NCI-H1436 (cell line): ENCODE data around the gene IRF9.

Experiments used
- DNase-seq: peaks from one replicate; lab custom pipeline; 2025; lab: John Stamatoyannopoulos, UW

Gene IRF9

DNA sequence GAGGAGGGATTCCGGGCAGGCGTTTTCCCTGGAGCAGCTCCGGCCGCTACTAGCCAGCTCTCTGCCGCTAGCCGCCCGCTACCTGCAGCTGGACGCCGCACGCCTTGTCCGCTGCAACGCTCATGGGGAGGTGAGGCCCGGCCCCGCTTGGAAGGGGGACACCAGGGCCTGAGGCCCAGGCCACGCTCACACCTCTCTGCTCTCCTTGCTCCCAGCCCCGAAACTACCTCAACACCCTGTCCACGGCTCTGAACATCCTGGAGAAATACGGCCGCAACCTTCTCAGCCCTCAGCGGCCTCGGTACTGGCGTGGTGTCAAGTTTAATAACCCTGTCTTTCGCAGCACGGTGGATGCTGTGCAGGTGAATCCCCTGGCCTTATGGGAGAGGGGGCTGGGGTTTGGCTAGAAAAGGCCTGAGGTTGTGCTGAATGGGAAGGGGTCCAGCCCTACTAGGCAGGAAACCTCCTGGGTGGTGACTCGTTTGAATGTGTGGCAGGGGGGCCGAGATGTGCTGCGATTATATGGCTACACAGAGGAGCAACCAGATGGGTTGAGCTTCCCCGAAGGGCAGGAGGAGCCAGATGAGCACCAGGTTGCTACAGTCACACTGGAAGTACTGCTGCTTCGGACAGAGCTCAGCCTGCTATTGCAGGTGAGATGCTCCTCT lies 13.2 kb upstream of the IRF9 start:
- DNase-seq, result no peak

DNA sequence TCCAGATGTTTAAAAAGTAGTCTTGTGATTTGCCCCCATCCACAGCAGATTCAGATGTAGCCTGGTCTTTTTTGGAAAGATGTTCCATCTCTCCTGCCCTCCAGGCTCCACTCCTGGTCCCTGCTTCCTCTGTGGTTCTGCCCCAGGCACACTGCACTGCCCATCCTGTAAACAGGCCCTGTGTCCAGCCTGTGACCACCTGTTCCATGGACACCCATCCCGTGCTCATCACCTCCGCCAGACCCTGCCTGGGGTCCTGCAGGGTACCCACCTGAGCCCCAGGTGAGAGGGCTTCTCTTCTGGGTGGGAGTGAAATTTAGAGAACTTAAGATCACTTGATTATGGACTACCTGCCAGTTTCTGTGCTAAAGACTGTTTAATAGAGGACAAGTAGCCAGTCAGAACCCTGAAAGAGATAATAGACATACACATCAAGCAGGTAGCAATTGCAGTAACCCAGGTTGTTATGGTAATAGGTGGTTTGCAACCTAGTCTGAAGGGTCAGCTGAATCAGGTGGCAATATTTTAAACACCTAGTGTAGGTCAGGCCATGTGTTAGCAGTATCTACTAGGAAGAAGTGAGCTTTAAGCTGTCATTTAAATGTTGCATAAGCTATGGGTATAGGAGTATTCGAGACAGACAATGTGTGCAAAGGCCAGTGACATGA lies 11.6 kb upstream of the IRF9 start:
- DNase-seq, result no peak

DNA sequence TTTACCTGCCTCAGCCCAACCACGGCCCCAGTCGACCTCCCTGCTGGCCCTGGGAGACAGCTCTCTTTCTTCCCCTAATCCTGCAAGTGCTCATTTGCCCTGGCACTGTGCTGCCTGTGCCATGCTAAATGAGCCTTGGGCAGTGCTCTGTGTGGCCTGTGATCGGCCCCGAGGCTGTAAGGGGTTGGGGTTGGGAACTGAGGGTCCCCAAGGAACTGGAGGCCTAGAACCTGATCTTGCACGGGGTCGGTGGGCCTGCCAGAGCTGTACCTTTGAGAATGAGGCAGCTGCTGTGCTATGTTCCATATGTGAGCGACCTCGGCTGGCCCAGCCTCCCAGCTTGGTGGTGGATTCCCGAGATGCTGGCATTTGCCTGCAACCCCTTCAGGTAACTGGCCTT lies 11.0 kb upstream of the IRF9 start:
- DNase-seq, result no peak

DNA sequence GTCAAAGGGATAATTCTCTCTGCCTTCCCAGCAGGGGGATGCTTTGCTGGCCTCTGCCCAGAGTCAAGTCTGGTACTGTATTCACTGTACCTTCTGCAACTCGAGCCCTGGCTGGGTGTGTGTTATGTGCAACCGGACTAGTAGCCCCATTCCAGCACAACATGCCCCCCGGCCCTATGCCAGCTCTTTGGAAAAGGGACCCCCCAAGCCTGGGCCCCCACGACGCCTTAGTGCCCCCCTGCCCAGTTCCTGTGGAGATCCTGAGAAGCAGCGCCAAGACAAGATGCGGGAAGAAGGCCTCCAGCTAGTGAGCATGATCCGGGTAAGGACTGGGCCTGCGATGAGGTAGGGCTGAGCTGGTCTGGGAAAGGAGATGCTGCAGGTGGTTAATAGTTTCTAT lies 10.5 kb upstream of the IRF9 start:
- DNase-seq, result no peak

DNA sequence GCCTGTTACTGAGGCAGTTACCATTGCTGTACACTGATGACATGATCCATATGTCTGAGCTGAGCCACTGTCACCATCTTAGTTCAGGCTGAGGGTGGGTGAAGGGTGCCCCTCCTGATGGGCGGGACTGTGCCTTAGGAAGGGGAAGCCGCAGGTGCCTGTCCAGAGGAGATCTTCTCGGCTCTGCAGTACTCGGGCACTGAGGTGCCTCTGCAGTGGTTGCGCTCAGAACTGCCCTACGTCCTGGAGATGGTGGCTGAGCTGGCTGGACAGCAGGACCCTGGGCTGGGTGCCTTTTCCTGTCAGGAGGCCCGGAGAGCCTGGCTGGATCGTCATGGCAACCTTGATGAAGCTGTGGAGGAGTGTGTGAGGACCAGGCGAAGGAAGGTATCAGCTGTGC lies 10.1 kb upstream of the IRF9 start:
- DNase-seq, result no peak

DNA sequence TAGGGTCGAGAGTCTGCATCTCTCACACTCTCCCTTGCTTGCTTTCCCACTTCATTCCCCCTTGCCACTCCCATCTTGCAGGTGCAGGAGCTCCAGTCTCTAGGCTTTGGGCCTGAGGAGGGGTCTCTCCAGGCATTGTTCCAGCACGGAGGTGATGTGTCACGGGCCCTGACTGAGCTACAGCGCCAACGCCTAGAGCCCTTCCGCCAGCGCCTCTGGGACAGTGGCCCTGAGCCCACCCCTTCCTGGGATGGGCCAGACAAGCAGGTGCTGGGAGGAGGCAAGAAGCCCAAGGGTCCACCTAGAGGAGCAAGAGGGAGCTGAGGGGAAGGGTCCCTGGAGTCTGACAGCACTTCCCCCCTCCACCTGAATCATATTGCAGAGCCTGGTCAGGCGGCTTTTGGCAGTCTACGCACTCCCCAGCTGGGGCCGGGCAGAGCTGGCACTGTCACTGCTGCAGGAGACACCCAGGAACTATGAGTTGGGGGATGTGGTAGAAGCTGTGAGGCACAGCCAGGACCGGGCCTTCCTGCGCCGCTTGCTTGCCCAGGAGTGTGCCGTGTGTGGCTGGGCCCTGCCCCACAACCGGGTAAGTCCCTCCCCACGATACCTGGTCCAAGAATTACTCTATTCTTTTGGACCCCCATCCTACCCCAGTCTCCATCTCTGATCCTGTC lies 9.5 kb upstream of the IRF9 start:
- no peak for DNase-seq

DNA sequence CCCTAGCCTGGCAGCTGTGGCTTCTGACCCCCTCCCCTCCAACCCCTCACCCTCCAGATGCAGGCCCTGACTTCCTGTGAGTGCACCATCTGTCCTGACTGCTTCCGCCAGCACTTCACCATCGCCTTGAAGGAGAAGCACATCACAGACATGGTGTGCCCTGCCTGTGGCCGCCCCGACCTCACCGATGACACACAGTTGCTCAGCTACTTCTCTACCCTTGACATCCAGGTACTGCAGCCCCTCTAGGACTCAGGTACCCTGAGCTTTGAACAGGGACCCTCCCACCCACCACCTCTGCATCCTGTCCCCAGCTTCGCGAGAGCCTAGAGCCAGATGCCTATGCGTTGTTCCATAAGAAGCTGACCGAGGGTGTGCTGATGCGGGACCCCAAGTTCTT lies 6.0 kb upstream of the IRF9 start:
- DNase-seq, result no peak

DNA sequence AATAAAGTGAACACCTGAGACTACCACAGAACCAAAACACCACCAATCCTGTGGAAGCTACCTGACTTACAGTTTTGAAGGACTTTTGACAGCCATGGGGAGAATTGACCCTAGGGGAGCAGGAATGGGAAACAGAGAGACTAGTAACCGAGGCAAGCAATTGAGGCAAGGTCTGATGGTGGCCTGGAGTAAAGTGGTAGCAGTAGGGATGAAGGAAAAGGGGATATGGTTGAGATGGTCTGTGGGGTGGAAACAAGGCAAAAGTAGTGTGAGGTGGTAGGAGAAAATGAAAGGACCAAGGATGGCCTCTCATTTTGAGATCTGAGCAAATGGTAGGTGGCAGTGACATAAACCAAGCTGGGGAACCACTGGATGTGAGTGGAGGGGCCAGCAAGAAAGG lies 4.2 kb upstream of the IRF9 start:
- no peak for DNase-seq

DNA sequence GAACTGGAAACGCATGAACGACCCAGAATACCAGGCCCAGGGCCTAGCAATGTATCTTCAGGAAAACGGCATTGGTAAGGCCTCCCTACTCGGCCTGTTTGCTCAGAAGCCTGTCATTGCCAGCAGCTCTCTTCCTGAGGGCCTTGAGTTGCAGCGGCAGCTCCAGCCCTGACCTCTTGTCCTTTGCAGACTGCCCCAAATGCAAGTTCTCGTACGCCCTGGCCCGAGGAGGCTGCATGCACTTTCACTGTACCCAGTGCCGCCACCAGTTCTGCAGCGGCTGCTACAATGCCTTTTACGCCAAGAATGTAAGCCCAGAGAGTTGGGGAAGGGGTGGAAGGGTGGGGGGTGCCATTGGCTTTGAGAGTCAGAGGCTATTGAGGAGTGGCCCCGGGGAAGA lies 3.7 kb upstream of the IRF9 start:
- no peak for DNase-seq

DNA sequence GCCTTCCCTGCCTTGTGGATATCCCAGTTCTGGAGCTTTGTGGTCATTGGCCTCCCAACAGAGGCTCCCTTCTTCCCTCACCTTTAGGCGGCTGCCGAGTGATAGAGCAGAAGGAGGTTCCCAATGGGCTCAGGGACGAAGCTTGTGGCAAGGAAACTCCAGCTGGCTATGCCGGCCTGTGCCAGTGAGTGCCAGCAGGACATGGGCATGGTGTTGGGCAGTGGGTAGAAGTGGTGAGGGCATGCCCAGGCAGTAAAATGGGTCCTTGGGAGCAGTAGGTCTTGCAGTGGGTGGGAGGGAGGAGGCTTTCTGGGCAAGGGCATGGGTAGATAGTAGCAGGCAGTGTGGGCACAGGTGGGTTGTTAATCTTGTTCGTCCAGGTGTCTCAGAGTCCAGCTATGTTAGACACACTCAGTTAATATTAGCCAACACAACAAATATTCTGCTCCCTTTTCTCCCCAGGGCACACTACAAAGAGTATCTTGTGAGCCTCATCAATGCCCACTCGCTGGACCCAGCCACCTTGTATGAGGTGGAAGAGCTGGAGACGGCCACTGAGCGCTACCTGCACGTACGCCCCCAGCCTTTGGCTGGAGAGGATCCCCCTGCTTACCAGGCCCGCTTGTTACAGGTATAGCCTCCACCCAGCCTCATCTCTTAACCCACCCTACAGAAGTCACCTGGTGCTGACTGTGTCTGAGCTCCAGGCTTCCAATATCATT lies 1.1 kb upstream of the IRF9 start:
- DNase-seq, result no peak

DNA sequence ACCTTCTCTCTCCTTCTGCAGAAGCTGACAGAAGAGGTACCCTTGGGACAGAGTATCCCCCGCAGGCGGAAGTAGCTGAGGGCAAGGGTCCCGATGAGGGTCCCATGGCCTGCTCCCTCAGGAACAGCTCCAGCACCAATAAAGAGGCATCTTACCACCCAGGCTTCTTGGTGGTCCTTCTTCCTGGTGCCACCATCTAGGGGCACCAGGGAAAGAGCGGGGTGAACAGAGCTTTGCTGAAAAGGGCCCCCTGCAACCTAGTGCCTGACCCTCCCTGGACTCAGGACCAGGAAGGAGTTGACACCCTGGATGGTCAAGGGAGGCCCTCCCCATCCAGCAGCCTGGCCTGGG lies 591 bp upstream of the IRF9 start:
- no peak for DNase-seq

DNA sequence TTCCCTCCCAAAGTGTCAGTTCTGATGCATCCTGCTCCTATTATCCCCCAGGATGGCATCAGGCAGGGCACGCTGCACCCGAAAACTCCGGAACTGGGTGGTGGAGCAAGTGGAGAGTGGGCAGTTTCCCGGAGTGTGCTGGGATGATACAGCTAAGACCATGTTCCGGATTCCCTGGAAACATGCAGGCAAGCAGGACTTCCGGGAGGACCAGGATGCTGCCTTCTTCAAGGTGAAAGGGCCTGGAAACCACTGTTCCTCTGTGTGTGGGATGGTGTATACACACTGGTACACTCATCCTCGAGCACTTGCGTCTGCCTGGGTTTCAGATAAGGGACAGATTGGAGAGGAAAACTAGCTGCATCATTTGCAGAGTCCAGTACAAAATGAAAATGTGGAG lies 1.0 kb downstream of the IRF9 start:
- DNase-seq, result no peak

DNA sequence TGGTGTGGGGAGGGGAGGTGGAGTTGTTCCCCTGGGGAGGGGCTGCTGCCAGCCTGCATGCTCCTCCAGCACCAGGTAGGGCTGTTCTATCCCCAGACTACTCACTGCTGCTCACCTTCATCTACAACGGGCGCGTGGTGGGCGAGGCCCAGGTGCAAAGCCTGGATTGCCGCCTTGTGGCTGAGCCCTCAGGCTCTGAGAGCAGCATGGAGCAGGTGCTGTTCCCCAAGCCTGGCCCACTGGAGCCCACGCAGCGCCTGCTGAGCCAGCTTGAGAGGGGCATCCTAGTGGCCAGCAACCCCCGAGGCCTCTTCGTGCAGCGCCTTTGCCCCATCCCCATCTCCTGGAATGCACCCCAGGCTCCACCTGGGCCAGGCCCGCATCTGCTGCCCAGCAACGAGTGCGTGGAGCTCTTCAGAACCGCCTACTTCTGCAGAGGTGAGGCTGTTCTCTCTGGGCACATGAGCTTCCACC lies 3.5 kb downstream of the IRF9 start:
- no peak for DNase-seq

DNA sequence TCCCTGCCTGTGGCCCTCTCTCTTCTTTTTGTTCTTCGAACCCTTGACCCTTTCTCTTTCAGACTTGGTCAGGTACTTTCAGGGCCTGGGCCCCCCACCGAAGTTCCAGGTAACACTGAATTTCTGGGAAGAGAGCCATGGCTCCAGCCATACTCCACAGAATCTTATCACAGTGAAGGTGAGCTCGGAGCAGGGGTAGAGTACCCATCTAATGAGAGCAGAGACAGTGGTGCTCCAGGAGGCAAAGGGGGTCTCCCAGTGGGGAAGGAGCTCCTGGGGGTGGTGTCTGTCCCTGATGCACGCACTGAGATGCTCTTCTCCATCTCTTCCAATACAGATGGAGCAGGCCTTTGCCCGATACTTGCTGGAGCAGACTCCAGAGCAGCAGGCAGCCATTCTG lies 4.7 kb downstream of the IRF9 start:
- no peak for DNase-seq

DNA sequence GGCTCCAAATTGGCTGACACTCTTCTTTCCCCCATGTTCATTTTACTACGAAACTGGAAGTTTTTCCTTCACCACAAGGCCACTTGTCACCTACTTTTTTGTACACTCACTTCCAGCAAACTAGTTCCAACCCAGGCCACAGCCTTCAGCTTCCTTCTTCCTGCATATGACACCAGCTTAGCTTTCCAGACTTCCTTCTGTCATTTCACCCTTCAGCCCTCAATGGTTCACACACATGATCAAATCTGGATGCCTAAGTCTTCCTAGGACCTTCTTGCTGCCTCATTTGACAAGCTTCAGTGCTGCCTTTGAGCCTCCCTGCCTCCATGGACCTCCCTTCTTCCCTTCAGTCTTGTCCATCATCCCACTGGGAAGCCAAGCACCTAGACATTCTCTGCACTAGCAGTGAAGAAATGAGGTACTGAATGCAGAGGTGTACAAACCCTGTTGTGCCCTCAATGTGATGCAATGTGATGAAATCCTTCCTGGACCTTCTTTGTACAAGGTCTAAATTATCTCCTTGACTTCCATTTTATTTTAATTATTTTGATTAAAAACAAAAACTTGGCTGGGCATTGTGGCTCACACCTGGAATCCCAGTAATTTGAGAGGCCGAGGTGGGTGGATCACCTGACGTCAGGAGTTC lies 6.5 kb downstream of the IRF9 start:
- no peak for DNase-seq

DNA sequence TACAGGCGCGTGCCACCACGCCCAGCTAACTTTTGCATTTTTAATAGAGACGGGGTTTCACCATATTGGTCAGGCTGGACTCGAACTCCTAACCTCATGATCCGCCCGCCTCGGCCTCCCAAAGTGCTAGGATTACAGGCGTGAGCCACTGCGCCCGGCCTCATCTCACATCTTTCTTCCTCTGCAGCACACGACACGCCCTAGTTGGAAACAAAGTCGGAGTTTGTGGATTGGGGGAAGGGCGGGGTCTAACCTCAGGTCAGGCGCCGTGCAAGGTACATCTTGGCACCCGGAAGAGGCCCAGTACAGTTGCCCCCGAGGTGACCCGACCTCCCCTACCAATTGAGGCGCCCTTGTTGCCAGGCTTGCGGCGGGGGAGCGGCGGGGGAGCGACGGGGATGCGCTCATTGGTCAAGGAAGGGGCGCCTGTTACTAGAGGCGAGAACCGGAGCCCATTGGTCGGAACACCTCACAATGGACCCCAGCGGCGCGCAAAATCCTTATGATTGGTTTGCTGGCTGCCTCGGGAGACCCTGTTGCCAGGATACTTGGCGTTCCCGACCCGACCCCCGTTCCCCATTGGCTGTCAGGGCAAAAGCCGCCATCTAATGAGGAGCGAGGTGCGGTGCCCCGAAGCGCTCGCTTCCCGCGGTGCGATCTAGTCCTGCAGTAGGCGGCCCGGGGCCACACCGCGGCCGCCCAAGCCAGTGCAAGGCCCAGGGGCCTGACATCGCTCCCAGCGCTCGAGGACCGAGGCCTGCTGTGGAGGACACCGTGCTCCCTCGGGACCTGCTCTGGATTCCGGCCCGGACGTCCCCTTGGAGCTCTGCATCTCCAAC lies 10.6 kb downstream of the IRF9 start, which contains the start of gene REC8:
Gene REC8 (plus strand): TSS at position 659 of the 839 bp plus-strand sequence. CDS start 473 bp downstream, outside the sequence.
- no peak for DNase-seq

DNA sequence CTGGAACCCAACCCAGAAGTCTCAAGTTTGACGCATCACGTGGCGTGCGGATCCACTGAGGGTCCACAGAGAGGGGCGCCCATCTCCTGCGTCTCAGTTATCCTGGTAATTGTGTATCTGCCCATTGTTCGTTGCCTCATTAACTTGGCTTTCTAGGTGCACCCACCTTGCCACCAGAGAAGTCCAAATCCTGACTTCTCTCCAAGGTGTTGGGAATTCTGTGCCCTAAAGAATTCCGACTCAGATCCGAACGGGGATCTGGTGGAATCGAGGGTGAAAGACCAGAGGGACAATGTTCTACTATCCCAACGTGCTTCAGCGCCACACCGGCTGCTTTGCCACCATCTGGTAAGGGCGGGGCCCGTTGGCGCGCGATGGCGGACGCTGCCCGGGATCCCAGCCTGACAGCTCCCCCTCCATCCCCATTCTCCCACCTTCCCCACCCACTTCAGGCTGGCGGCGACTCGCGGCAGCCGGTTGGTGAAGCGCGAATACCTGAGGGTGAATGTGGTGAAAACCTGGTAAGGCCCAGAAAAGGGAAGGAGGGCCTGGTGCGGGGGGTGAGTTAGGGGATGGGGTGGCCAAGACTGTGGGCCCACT lies 11.3 kb downstream of the IRF9 start:
- DNase-seq, result no peak

DNA sequence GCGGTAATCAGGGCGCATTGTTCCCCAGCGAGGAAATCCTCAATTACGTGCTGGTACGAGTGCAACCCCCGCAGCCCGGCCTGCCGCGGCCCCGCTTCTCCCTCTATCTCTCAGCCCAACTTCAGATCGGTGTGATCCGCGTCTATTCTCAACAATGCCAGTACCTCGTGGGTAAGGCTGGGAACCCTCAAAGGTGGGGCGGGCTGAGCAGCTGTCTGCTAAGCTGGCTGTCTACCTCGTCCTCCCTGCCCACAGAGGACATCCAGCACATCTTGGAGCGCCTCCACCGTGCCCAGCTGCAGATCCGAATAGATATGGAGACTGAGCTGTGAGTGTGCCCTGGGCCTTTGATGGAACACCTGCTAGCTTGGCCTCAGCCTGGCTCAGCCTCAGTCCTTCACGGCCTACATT lies 11.8 kb downstream of the IRF9 start:
- DNase-seq, result no peak

DNA sequence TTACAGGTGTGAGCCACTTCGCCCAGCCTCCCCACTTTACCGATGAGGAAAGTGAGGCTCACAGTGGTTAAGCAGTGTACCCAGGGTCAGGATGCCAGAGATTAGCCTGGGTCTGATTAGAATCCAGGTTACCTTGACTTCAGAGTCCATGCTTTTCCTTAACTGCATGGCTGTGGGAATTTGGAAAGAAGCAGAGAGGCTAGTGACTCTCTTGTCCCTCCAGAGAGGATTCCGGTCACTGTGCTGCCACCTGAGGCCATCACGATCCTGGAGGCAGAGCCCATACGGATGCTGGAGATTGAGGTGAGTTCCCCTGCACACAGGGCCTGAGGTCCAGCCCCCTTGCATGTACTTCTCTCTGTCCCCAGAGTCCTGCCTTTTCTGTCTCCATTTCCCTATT lies 15.5 kb downstream of the IRF9 start:
- no peak for DNase-seq

DNA sequence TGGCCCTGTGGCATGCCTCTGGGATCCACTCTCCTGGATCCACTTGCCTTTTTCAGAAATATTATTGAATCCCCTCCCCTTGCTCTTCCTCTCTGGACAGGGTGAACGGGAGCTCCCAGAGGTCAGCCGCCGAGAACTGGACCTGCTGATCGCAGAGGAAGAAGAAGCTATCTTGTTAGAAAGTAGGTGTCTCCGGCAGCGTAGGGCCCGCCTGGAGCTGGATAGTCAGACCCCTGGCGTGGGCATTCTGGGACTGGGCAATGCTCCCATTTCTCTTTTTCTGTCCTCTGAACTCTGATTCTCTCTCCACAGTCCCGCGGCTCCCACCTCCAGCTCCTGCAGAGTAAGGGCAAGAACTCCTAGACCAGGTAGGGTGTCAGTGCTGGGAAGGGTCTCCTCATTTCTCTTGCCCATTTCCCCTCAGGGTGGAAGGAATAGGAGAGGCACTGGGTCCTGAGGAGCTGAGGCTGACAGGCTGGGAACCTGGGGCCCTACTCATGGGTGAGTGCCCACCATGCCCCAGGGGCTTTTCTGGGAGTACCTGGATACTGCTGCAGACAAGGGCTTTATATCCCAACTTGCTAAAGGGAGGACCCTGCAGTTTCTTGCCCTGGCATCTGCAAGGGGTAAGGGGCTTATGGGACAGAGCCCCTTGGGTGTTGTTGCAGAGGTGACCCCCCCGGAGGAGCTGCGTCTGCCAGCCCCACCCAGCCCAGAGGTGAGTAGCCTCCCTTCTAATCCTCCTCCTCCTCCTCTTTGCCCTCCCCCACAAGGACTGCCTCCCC lies 16.2 kb downstream of the IRF9 start:
- no peak for DNase-seq
